ENCODE measurements around the gene RMDN3.

The RMDN3 gene

DNA sequence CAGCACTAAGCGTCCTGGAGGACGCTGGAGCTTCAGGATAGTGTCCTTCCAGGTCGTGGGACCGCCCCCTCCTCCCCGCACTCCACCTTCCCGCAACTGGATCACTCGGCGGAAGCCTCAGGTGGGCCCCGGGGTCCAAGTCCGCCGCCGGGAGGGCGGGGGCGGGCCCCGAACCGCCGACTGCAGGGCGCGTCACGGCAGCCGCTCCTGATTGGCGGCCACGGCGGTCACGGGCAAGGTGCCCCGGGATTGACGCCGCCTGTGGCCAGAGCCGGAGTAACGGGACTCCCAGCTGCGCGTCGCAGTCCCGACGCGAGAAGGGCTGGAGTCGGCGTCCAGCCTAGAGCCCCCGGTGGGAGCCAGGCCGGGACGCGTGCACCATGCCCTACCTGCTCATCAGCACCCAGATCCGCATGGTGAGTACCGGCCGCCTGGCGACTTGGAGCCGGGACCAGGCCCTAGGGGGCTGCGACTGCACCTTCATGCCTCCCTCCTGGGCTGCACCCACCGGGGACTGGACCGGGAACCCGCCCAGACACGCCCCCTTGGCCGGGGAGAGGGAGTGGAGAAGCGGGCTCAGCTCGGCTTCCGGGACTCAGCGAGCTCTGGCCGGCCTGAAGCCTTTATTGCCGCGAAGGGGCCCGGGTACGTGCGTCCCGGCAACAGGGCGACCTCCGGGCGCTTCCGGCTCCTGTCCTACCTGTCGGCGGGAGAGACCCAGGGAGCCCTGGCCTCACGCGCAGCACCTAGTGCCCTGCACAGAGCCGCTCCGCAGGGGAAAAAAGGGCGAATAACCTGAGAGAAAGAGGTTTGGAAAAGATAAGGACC is 9.0 kb upstream of the RMDN3 start, which contains the start of gene GCHFR:
GCHFR (plus strand) TSS at position 268 of the 828 bp plus-strand sequence; CDS start at position 381, 113 bp downstream.
- DNase-seq (ENCODE audit: low read depth) = peak; percentile 59
- TF ChIP-seq, protein P1, sequence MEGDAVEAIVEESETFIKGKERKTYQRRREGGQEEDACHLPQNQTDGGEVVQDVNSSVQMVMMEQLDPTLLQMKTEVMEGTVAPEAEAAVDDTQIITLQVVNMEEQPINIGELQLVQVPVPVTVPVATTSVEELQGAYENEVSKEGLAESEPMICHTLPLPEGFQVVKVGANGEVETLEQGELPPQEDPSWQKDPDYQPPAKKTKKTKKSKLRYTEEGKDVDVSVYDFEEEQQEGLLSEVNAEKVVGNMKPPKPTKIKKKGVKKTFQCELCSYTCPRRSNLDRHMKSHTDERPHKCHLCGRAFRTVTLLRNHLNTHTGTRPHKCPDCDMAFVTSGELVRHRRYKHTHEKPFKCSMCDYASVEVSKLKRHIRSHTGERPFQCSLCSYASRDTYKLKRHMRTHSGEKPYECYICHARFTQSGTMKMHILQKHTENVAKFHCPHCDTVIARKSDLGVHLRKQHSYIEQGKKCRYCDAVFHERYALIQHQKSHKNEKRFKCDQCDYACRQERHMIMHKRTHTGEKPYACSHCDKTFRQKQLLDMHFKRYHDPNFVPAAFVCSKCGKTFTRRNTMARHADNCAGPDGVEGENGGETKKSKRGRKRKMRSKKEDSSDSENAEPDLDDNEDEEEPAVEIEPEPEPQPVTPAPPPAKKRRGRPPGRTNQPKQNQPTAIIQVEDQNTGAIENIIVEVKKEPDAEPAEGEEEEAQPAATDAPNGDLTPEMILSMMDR (IDR thresholded peaks at IDR 0.05; ENCODE audit: low read length, missing control alignments) = peak; percentile 10
- peak within 1 kb of the TSS; percentile 55 for H3K4me3 ChIP-seq (replicated peaks; ENCODE audit: low read depth, low read length)

- DNase-seq (ENCODE audit: low read depth) = peak; percentile 50
- TF ChIP-seq, protein P1 (IDR thresholded peaks at IDR 0.05; ENCODE audit: low read length, missing control alignments) = no peak
- H3K4me3 ChIP-seq (replicated peaks; ENCODE audit: low read depth, low read length) = peak overlapping the region; percentile 55
Observed at GRCh38 chr15:40762919-40763800, 8.1 kb upstream of the RMDN3 start.

GRCh38 chr15:40759961-40760360 is 4.9 kb upstream of the RMDN3 start:
- TF ChIP-seq, protein P1 (IDR thresholded peaks at IDR 0.05; ENCODE audit: low read length, missing control alignments) = no peak
- no peak overlapping the region for H3K4me3 ChIP-seq (replicated peaks; ENCODE audit: low read depth, low read length)
- no peak for DNase-seq (ENCODE audit: low read depth)

DNA sequence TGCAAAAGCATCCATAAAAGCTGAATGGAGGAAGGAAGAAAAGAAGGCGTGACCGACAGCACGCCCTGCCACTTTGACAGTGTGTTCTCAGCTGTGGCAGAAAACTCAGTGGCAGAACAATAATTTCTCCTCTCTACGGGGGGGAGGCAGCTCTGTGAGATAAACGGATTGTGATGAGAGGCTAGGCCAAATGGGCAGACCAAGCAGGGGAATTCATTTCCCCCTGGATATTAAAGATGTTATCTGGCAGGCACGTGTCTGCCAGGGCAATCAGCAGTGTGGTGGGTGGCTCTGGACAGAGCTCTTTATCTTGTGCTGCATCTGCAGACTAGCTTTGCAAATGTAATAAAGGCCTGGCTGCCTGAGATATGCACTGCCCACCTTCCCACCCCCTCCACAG is 1.9 kb upstream of the RMDN3 start:
- TF ChIP-seq, protein P1 (IDR thresholded peaks at IDR 0.05; ENCODE audit: low read length, missing control alignments) = no peak

GRCh38 chr15:40755812-40756208 is 756 bp upstream of the RMDN3 start:
- no peak for DNase-seq (ENCODE audit: low read depth)
- TF ChIP-seq, protein P1 (IDR thresholded peaks at IDR 0.05; ENCODE audit: low read length, missing control alignments) = no peak
- H3K4me3 ChIP-seq (replicated peaks; ENCODE audit: low read depth, low read length) = peak overlapping the region; percentile 97

More for the DNA sequence above, 1.9 kb upstream of the RMDN3 start:
- no peak overlapping the region for H3K4me3 ChIP-seq (replicated peaks; ENCODE audit: low read depth, low read length)
- no peak for DNase-seq (ENCODE audit: low read depth)

GRCh38 chr15:40754574-40754882 is 526 bp downstream of the RMDN3 start:
- H3K4me3 ChIP-seq (replicated peaks; ENCODE audit: low read depth, low read length) = peak overlapping the region; percentile 97
- TF ChIP-seq, protein P1 (IDR thresholded peaks at IDR 0.05; ENCODE audit: low read length, missing control alignments) = no peak
- no peak for DNase-seq (ENCODE audit: low read depth)

Measured in fibroblast of pulmonary artery (primary cell).